MM.1S (cell line): ENCODE data around the gene AKT1S1.

Experiments used
- DNase-seq: peaks from one replicate; pipeline ENCODE4 v3.0.0-alpha.2; 2015
- H2AFZ ChIP-seq: fragments of 300-600 bp; sonication (generic); 2 replicates; pipeline ENCODE4 v1.6.0; 2016; ENCODE audit warnings: antibody characterized with exemption, low read length
- H3F3A ChIP-seq: fragments of 300-600 bp; sonication (generic); 2 replicates; pipeline ENCODE4 v1.6.1; 2016; ENCODE audit warnings: mild to moderate bottlenecking, antibody characterized with exemption, low read length, moderate library complexity, mixed read lengths; ENCODE audit not compliant: insufficient read depth
- H3K27ac ChIP-seq: fragments of 300-600 bp; sonication (generic); 2 replicates; pipeline ENCODE4 v1.5.1; 2016; ENCODE audit warnings: mild to moderate bottlenecking, low read length
- H3K27me3 ChIP-seq: fragments of 300-600 bp; sonication (generic); replicated peaks from 2 replicates; pipeline ENCODE4 v1.6.0; 2016; ENCODE audit warnings: low read length; ENCODE audit not compliant: insufficient read depth
- H3K36me3 ChIP-seq: fragments of 300-600 bp; sonication (generic); replicated peaks from 2 replicates; pipeline ENCODE4 v1.6.1; 2016; ENCODE audit warnings: mild to moderate bottlenecking, low read length, mixed read lengths; ENCODE audit not compliant: insufficient read depth
- H3K4me1 ChIP-seq: fragments of 300-600 bp; sonication (generic); 2 replicates; pipeline ENCODE4 v1.6.1; 2016; ENCODE audit warnings: low read length, mixed read lengths
- H3K4me2 ChIP-seq: fragments of 300-600 bp; sonication (generic); 2 replicates; pipeline ENCODE4 v1.6.0; 2016; ENCODE audit warnings: low read depth, low read length
- H3K4me3 ChIP-seq: fragments of 300-600 bp; sonication (generic); 2 replicates; pipeline ENCODE4 v1.5.1; 2016; ENCODE audit warnings: low read length, mixed read lengths
- H3K79me2 ChIP-seq: fragments of 300-600 bp; sonication (generic); 2 replicates; pipeline ENCODE4 v1.6.1; 2016; ENCODE audit warnings: mixed run types, low read length, mixed read lengths
- H3K9ac ChIP-seq: fragments of 300-600 bp; sonication (generic); 2 replicates; pipeline ENCODE4 v1.6.1; 2016; ENCODE audit warnings: low read length, mixed read lengths
- H3K9me2 ChIP-seq: fragments of 300-600 bp; sonication (generic); replicated peaks from 2 replicates; pipeline ENCODE4 v1.6.1; 2016; ENCODE audit warnings: mild to moderate bottlenecking, low read length, mixed read lengths; ENCODE audit not compliant: insufficient read depth
- H3K9me3 ChIP-seq: fragments of 300-600 bp; sonication (generic); replicated peaks from 2 replicates; pipeline ENCODE4 v1.6.1; 2016; ENCODE audit warnings: mild to moderate bottlenecking, low read length, mixed read lengths; ENCODE audit not compliant: insufficient read depth
- H4K20me1 ChIP-seq: fragments of 300-600 bp; sonication (generic); 2 replicates; pipeline ENCODE4 v1.6.1; 2016; ENCODE audit warnings: mild to moderate bottlenecking, low read length, moderate library complexity, mixed read lengths; ENCODE audit not compliant: insufficient read depth
- CTCF ChIP-seq: fragments of 300-600 bp; sonication (generic); IDR thresholded peaks from 2 replicates; pipeline ENCODE4 v1.5.1; 2016; ENCODE audit warnings: antibody characterized with exemption, low read length, mixed read lengths
- EZH2 ChIP-seq: fragments of 300-600 bp; sonication (generic); optimal IDR thresholded peaks from 2 replicates; pipeline ENCODE3; 2017; ENCODE audit warnings: low read depth, mild to moderate bottlenecking, antibody characterized with exemption, low read length, mixed read lengths
- EZH2phosphoT487 ChIP-seq: fragments of 300-600 bp; sonication (generic); IDR thresholded peaks from 2 replicates; pipeline ENCODE4 v1.6.1; 2018; ENCODE audit warnings: antibody characterized with exemption, low read length

Gene AKT1S1

GRCh38 chr19:49829721-49830120 is 47.4 kb downstream of the AKT1S1 start:
- no peak overlapping the region for H3K4me2 ChIP-seq
- DNase-seq = no peak
- TF ChIP-seq EZH2phosphoT487 (no peak), CTCF (no peak), EZH2 (no peak)

DNA sequence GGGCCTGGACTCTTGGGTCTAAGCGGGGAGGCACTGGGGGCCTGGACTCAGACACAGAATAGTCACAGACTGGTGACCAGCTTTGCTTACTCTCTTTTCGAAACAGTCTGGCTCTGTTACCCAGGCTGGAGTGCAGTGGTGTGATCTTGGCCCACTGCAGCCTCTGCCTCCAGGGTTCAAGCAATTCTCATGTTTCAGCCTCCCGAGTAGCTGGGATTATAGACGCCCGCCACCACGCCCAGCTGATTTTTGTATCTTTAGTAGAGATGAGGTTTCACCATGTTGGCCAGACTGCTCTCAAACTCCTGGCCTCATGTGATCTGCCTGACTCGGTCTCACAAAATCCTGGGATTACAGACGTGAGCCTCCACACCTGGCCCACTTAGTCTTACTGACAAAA is 48.0 kb downstream of the AKT1S1 start:
- Histone ChIP-seq H3K27ac (no peak overlapping the region), H3K36me3 (no peaks in the 10 kb centered on the region; the same call in 1 of the 2 replicates), H2AFZ (no peak overlapping the region), H3K79me2 (peaks cover 23% of the 10 kb centered on the region), H3K4me1 (no peaks in the 10 kb centered on the region), H3K9me3 (no peaks in the 10 kb centered on the region), H3K4me3 (no peak overlapping the region), H3K9me2 (no peaks in the 10 kb centered on the region), H4K20me1 (no peaks in the 10 kb centered on the region), H3F3A (no peaks in the 10 kb centered on the region), H3K27me3 (no peaks in the 10 kb centered on the region), H3K4me2 (no peak overlapping the region), H3K9ac (no peak overlapping the region)
- no peak for TF ChIP-seq EZH2phosphoT487
- no peak for TF ChIP-seq CTCF
- TF ChIP-seq EZH2 = no peak
- no peak for DNase-seq

More at GRCh38 chr19:49829721-49830120, 47.4 kb downstream of the AKT1S1 start:
- Histone ChIP-seq H4K20me1 (no peaks in the 10 kb centered on the region), H3F3A (no peaks in the 10 kb centered on the region), H3K27me3 (no peaks in the 10 kb centered on the region), H3K36me3 (no peaks in the 10 kb centered on the region; the same call in 1 of the 2 replicates), H3K79me2 (peaks cover 17% of the 10 kb centered on the region), H2AFZ (no peak overlapping the region), H3K9me2 (no peaks in the 10 kb centered on the region), H3K4me3 (no peak overlapping the region), H3K9ac (no peak overlapping the region), H3K4me1 (no peaks in the 10 kb centered on the region), H3K9me3 (no peaks in the 10 kb centered on the region), H3K27ac (no peak overlapping the region)

DNA sequence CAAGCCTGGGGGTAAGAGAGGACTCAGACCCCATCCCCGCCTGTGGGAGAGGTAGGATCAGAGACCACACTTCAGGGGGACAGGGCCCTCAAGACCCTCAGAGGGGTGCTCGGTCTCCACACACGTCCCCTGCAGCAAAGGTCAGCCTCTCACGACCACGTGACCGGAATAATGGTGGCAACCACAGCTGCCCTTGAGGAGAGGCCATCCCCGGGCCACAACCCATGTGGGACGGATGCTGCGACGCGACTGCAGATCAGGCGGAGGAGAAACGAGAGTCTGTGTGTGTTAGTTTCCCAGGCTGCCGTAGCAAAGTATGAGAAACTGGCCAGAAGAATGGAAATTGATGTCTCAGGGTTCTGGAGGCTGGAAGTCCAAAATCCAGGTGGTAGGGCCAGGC is 50.1 kb downstream of the AKT1S1 start:
- no peaks in the 10 kb centered on the region for H3K9me3 ChIP-seq
- DNase-seq = no peak
- H3F3A ChIP-seq = no peaks in the 10 kb centered on the region
- no peak overlapping the region for H3K4me3 ChIP-seq
- H3K9ac ChIP-seq = no peak overlapping the region
- H3K4me2 ChIP-seq = no peak overlapping the region
- H3K4me1 ChIP-seq = no peaks in the 10 kb centered on the region
- peaks cover 36% of the 10 kb centered on the region for H3K79me2 ChIP-seq
- H2AFZ ChIP-seq = no peak overlapping the region
- no peaks in the 10 kb centered on the region; the same call in 1 of the 2 replicates for H3K36me3 ChIP-seq
- H3K9me2 ChIP-seq = no peaks in the 10 kb centered on the region
- H4K20me1 ChIP-seq = no peaks in the 10 kb centered on the region
- H3K27ac ChIP-seq = no peak overlapping the region
- TF ChIP-seq EZH2phosphoT487 = no peak
- no peaks in the 10 kb centered on the region for H3K27me3 ChIP-seq

- DNase-seq = no peak
- H3K36me3 ChIP-seq = no peaks in the 10 kb centered on the region; the same call in 1 of the 2 replicates
Measured at GRCh38 chr19:49824662-49825061, 52.5 kb downstream of the AKT1S1 start.

More at GRCh38 chr19:49824662-49825061, 52.5 kb downstream of the AKT1S1 start:
- Histone ChIP-seq H3K4me3 (no peak overlapping the region), H3K79me2 (peaks cover 52% of the 10 kb centered on the region), H3K4me2 (no peak overlapping the region), H3K4me1 (no peaks in the 10 kb centered on the region), H3K27ac (no peak overlapping the region), H3F3A (no peaks in the 10 kb centered on the region), H3K9me2 (no peaks in the 10 kb centered on the region), H3K27me3 (no peaks in the 10 kb centered on the region), H4K20me1 (no peaks in the 10 kb centered on the region), H3K9me3 (no peaks in the 10 kb centered on the region), H3K9ac (no peak overlapping the region), H2AFZ (no peak overlapping the region)
- TF ChIP-seq CTCF = no peak
- TF ChIP-seq EZH2 = no peak
- no peak for TF ChIP-seq EZH2phosphoT487
